GM19025 (cell line): ENCODE measurements around the gene NWD2.

ENCODE experiments used
- ATAC-seq: cut with Tn5 transposase; IDR thresholded peaks from one replicate; pipeline ENCODE4 v1.9.1; 2021; ENCODE audit warnings: mild to moderate bottlenecking, low read depth, moderate library complexity; ENCODE audit not compliant: unreplicated experiment

The NWD2 gene

DNA sequence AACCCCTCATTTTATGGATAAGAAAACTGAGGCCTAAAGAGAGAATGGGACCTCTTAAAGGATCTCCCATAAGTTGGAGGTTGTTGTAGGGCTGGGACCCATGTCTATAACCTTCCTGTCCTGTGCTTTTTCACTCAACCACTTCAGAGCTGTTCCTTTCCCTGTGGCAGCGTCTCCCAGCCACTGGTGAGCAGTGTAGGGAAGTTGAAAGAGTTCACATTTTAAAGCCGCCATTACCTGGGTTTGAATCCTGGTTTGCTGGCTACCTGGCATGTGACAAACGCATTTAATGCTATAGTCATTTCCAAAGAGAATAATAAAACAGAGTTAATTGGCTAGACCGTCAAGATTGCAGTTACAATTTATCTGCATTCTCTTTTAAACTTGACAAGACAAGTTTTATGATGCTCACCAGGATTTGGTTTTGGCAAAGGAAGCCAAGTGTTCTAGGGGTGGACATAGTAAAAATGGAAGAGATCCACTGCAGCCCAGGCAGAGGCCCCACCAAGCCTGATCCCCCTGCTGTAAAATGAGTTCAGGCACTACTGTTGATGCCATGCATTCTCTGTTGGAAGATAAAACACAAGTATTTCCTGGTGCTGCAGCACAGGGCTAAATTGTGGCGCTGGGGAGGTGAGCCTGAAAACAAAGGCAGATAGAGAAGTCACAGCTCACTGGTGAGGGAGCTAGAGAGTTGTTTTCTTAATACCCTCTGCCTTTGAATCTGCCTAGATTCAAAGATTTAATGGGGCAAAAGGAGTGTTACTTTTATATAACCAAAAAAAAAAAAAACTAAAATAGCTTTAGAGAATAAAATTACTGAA is 218.7 kb downstream of the NWD2 start:
- no peak for ATAC-seq

DNA sequence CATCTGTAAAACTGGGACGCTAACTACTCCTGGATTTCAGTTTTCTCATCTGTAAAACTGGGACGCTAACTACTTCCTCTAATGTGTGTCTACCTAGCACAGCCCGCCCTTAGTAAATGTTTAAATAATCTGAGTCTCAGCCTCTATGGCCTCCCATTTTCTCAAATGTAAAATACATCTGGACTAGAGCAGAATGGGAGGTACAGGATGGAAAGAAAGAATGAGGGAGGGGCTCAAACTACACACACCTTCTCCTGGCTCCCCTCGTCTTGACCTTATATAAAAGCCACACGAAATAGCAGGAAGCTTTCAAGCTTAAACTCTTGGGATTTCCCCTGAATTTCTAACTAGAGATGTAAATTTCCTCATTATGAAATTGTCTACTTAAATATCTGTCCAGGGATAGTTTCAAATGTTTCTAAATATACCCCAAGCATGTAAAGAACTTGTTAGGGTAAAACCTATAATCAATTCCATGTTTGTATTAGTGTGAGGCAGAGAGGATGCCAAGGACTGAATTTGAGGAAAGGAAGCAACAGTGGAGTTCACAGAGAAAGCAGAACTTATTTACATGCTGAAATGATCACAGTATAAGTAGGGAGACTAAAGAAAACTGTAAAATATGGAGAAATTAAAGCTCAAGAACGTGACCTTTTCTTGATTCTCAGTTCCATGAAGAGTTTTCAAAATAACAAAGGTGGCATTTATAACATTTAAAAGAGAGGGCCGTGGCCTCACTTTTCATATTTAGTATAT is 220.0 kb downstream of the NWD2 start:
- no peak for ATAC-seq

DNA sequence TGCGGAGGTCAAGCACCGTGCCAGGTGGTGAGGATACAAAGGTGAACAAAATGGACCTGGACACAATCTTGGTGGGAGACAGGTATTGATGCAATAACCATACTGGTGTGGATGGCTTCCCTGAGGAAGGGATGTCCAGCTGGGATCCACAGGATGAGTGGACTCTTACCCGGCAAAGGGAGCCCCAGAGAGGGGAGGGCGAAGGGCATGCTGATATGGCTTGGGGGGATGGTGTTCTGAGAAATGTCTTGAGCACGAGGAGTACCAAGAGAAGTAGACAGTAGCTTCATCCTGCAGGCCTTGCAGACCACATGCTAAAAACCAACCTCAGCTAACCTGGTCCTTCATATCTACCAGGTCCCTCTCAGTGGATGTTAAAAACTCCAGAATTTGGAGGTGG is 220.8 kb downstream of the NWD2 start:
- ATAC-seq: no peak

DNA sequence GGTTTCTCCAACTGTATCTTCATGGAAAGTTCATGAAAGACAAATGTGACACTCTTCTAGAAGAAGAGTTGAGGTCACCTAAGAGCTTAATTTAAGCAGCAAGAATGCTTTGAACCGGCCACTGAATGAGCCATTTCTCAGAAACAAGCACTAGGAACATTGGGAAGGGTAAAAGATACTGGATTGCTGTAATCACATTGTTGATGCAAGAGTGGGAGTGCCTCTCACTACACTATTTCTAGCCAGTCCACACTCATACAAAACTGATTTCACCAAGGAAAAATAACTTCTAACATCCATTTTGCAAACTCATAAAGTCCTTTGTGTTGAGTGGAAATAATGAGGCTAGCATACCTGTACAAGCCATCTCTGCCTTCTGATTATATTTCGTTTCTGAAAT is 221.3 kb downstream of the NWD2 start:
- ATAC-seq: no peak

DNA sequence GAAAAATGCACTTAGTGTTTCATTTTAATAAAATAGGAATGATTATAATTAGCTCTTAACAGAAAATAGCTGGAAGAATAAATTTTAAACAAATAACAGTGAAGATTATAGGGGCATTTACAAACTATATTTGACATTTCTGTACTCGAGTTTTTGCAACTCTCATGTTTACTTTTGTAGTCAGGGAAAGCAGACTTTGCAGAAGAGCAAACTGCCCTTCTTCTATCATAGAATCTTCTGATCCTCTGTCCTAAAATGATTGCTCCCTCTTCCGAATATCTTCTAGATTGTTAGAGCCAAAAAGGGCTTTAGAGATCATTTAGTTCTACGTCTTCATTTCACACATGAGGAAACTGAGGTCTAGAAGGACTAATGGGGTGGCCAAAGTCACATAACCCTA is 222.7 kb downstream of the NWD2 start:
- no peak for ATAC-seq

DNA sequence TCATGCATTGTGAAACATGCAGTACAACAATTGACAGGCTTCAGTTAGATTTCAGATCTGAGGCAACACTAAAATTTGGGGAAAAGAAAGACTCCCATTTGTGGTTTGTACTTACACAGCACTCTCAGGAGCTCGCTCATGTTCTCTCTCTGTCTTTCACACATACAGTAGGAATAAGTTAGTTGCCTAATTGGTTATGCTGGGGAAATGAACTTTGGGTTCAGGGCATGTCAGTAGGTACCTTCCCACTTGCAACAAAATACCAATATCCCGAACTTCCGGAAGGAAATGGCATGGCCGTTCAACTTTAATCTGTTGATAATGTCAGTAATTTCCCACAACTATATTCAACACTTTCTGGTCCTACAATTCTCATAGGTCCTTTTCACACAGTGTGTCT is 223.3 kb downstream of the NWD2 start:
- ATAC-seq: no peak

DNA sequence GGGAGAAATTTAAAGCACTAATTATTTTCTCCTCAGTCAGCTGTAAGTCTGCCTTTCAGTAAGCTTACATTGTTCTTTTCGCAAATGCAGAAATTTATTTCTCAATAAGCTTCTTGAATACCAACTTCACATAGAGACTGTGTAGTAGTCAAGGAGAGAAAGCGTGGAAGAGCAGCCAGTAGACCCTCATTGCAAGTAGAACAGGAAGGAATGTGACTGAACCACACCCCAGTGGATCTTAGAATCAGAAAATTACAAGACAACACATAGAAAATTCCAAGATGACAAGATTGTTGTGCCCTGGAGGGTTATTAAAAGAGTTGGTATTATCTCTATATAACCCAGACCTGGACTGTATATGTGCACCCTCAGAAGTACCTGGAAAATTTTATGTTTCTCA is 224.7 kb downstream of the NWD2 start:
- no peak for ATAC-seq

DNA sequence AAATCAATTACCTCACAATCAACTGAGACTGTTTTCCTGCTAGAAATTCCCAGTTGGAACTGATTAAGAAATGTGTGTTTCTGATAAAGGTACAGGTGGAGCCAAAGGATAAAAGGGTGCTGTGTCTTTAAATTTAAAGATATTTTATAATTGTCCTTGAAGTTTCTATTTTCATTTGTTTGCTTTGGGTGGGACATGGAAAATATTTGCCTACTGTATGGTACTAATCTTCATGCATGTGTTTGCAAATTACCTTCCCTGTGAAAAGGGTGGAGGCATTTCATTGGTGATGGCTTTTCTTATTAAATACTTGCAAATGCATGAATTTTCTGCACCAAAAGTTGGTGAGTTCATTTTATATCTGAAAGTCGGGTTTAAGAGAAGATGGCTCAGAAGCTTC is 225.7 kb downstream of the NWD2 start:
- no peak for ATAC-seq

DNA sequence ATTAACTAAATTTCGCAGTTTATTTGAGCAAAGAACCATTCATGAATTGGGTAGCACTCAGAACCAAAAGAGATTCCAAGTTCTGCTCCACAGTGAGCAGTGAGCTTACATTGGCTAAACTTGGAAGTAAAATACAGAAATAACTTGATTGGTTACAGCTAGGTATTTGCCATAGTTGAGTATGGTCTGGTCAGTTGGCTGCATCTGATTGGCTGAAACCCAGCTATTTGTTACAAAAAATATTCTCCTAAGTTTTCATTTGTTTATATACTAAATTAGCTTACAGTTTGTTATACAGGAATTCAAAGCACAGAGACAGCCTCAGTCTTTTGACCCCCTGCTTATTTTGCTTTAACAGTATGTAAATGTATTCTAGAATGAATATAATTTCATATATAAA is 226.6 kb downstream of the NWD2 start:
- no peak for ATAC-seq

DNA sequence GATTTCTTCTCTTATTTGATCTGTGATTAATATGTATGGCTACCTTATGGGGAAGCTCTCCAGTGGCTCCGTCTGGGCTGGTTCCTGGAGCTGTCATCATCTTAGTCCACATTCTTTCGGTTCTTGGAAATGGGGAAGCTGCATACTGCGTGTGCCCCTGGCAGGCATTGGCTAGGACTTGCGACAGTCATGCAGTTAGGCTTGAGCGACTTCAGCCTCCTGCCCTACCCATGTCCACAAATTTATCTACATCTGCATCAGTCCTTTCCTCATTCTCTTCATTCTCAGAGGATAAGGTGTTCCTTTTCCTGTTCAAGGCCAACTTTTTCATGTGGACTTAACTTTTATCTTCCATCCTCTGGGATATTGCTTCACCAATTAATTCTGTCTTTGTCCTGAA is 227.4 kb downstream of the NWD2 start:
- no peak for ATAC-seq

DNA sequence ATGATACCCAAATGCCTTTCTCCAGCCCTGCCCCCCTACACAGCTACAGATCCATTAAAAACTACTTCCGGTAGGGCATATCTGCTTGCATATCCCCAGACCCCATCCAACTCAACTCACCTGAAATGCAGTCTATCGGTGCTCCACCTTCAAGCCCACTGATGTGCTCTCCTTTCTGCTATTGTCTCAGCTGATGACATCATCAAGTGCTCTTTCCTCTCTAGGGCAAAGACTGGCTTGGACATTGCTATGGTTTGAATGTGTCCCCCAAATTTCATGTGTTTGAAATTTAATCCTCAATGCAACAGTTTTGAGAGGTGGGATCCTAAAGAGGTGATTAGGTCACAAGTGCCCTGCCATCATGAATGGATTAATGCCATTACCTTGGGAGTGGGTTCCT is 229.3 kb downstream of the NWD2 start:
- no peak for ATAC-seq

DNA sequence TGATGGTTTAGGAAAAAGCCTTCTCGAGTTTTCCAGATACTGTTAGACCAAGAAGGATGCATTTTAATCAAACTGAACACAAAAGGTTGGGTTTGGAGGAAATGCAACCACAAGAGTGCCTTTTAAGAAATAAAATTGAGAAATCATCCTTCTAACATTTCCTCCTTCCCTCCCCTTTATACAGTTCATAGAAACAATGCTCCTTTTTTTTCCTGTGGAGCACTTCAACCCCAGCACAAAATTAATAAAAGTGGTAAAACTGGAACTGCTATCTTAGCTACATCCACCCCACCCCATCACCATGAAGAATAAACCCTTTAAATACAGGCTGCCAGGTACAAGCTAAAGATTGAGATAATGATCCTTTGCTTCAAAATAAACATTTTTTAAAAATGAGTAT is 230.5 kb downstream of the NWD2 start:
- no peak for ATAC-seq

DNA sequence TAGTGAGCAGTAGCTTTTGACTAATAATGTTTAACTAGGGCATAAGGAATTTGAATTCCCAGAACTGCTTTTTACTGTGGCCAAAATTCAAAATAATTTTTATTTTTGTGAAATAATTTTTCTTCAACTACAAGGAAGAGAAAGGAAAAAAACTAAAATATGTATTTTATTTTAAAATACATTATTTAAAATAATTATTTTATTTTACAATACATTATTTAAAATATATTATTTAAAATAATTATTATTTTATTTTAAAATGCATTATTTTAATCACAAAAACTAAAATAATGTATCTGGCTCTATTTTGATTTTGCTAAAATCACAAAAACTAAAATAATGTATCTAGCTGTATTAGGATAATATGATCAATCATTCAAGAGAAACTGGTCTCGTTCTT is 231.2 kb downstream of the NWD2 start:
- ATAC-seq: no peak

DNA sequence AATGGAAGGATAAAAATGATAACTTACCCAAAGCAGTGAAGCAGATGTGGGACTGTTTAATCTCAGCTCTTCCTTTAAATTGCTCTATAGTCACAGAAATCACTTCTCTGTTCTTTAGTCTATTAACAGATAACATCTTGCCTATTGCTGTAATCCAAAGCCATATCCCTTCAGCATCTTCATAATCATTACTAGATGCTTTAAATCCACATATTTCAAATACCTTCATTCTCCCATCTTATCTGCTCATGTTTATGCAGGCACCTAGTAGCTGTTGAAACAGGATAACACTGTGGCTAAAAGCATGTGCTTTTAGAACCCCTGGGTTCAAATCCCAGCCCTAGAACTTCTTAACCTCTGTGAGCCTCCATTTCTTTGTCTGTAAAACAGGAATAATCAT is 231.7 kb downstream of the NWD2 start:
- no peak for ATAC-seq

DNA sequence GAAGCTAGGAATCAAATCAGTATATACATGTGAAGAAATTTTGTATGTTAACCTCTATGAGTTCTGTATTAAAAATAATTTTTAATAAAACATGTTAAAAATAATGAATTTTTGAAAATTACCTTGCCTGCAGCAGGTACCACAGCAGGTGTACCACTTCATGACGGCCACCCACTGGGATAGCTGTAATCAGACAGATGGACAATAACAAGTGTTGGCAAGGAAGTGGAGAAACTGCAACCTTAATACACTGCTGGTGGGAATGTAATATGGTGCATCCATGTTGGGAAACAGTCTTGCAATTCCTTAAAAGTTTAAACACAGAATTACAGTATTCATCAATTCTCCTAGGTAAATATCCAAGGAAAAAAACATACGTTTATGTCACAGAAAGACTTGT is 232.1 kb downstream of the NWD2 start:
- ATAC-seq: no peak

DNA sequence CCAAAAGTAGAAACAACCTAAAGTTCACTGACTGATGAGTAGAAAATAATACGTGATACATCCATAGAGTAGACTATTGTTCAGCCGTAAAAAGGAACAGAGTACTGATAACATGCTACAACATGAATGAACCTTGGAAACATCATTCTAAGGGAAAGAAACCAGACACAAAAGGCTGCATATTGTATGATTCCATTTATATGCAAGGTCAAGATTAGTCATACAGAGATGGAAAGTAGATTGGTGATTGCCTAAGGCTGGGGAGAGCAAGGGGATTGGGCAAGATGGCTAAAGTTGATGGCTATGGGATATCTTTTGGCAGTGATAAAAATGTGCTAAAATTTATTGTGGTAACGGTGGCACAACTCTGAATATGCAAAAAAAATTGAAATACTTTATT is 232.6 kb downstream of the NWD2 start:
- no peak for ATAC-seq

DNA sequence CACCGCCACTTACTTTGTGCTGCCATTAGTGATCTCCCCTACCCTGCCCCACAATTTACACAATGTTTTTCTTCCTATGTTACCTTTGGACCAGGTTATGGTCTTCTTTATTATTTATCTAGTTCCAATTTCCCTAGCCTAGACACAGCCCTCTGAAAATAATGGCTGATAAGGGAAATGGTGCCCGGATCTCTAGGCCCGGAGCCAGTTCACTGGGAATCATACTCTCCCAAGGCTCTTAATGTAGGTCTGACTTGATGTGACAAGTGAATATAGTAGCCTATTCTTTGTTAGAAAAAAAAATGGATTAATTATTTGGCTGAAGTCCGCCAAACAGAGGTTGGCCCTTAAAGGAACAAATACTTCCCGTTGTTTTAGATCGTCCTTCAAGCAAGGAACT is 233.6 kb downstream of the NWD2 start:
- ATAC-seq: no peak

DNA sequence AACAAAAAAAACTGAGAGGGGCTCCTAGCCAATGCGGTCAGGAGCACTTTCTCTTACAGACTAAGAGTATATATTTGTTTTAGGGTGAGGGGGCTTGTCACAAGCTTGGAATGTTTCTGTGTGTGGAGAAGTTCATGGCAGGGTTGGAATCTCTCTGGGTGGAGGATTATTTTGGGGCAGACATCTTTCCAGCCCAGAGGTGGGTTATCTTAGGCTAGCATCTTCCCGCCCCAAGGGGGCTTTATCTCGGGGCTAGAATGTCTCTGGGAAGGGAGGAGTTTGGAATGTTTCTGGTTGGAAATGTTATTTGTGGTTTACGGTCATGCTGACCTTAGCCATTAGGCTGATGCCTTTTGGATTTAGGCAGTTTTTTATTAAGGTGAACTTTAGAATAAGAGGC is 236.0 kb downstream of the NWD2 start:
- ATAC-seq: no peak

DNA sequence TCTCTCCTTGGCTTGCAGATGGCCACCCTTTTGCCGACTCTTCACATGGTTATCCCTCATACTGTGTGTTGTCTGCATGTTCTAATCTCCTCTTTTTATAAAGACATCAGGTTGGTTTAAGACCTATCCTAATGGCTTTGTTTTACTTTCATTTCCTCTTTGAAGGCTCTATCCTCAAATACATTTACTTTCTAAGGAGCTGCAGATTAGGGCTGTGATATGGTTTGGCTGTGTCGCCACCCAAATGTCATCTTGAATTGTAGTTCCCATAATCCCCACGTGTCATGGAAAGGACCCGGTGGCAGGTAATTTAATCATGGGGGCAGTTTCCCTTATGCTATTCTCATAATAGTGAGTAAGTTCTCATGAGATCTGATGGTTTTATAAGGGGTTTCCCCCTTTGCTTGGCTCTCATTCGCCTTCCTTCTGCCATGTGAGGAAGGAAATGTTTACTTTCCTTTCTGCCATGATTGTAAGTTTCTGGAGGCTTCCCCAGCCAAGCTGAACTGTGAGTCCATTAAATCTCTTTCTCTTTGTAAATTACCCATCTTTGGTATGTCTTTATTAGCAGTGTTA is 237.1 kb downstream of the NWD2 start:
- no peak for ATAC-seq

DNA sequence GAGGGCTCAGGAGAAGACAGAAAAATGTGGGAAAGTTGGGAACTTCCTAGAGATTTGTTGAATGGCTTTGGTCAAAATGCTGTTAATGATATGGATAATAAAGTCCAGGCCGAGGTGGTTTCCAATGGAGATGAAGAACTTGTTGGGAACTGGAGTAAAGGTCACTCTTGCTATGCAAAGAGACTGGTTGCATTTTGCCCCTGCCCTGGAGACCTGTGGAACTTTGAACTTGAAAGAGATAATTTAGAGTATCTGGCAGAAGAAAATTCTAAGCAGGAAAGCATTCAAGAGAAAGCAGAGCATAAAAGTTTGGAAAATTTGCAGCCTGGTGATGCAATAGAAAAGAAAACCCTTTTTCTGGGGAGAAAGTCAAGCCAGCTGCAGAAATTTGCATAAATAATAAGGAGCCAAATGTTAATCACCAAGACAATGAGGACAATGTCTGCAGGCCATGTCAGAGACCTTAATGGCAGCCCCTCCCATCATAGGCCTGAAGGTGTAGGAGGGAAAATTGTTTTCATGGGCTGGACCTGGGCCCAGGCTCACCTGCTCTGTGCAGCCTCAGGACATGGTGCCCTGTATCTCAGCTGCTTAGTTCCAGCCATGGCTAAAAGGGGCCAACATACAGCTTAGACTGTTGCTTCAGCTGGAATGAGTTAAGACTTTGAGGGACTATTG is 237.8 kb downstream of the NWD2 start:
- ATAC-seq: no peak

DNA sequence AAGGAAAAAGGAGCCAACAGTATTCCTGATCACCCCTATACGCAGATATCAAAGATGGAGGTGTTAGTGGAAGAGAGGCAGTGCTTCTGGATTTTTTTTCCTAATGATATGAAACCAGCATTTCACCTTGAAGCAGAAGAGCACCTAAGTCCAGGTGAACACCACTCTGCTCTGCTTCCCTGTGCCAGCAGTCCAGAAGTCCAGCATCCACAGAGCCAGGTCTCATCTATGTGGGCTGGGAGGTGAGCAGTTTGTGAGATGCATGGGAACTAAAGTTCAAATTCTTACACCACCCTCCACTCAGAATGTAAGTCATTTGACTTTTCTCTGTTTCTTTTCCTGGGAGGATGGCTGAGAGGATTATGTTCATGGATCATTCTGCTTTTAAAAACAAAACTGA is 239.1 kb downstream of the NWD2 start:
- ATAC-seq: no peak
